T47D (cell line): ENCODE measurements around the gene LCN2.
"Not testable (repeated sequence)": the region's sequence is repeated elsewhere in the genome, so short reads cannot be mapped to it uniquely, and the experiment has no call there.

ENCODE experiments used
- DNase-seq, 2 experiments: peaks; one replicate each; pipeline versions ENCODE4 v3.0.0 to v3.0.0-alpha.2; 2011 to 2012; ENCODE audit warnings: low read depth in 1 of 2, low spot score in 1 of 2
- JUND ChIP-seq: IDR thresholded peaks from 2 replicates; pipeline ENCODE4 v1.6.1; 2012; ENCODE audit warnings: low read depth
- in situ Hi-C: cut with HindIII; loops from 2 replicates; pipeline ENCODE4 v1.10.0; 2016; ENCODE audit warnings: low sequenced_read_pairs, low pct_unique_long_range_greater_than_20kb

Gene LCN2

GRCh38 chr9:128127568-128127989 is 21.7 kb upstream of the LCN2 start, which contains the start of gene PTGES2:
Gene PTGES2 (minus strand): TSS chr9:128127729. CDS start chr9:128127717, 12 bp downstream.
- DNase-seq, result peak; percentile 48 to 94
- TF ChIP-seq JUND, result no peak
- in situ Hi-C loops, result no loop called here

DNA sequence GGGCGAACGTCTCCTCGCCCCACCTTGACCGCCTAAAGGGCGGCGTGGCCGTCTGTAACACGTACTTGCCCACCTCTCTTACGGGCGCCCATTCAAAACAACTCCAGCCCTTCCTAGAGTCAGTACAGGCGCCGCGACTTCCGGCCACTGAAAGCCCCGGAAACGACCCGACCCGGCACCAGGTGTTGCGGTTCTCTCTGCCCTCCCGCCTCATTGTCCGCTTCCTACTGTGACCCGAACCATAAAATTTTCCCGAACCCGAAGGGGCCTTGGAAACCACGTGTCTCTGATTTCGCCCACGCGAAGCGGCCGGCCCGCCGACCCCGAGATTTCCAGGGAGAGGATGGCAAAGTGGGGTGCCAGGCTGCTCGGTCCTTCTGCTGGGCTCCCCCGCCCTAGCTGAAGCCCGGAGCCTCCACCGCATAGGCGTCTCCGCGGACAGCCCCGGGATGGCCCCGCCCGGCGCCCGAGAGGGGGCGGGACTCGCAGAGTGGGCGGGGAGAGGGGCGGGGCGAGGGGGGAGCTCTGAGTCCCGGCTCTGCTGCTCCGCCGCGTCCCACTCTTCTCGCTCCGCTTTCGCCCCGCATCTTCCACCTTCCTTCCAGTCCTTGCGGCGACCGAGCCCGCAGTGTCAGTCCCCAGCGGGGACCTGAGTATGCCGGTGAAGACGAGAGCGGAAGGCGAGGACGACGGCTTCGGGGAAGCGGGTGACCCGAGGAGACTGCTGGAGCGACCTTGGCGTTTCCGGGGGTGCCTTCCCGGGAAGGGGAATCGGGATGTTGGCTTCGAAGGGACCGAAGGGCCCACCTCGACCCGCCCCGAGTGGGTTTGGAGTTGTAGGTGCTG is 21.0 kb upstream of the LCN2 start:
- no peak for TF ChIP-seq JUND
- DNase-seq, result peak; percentile 48 to 97
- in situ Hi-C loops, result no loop called here

GRCh38 chr9:128128836-128129590 is 20.2 kb upstream of the LCN2 start:
- no peak for DNase-seq
- in situ Hi-C loops, result no loop called here
- no peak for TF ChIP-seq JUND

DNA sequence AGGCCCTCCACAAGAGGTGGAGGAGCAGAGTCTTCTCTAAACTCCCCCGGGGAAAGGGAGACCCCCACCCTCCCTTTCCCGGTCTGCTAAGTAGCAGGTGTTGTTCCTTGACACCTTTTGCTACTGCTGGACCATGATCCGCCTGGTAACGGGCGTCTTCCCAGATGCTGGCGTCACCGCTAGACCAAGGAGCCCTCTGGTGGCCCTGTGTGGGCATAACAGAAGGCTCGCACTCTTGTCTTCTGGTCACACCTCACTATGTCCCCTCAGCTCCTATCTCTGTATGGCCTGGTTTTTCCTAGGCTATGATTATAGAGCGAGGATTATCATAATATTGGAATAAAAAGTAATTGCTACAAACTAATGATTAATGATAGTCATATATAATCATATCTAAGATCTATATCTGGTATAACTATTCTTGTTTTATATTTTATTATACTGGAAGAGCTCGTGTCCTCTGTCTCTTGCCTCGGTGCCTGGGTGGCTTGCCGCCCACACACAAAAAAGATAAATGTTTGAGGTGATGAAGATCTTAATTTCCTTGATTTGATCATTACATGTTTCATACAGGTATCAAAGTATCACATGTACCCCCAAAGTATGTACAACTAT is 19.2 kb upstream of the LCN2 start:
- DNase-seq, in situ Hi-C loops: not testable (repeated sequence)

DNA sequence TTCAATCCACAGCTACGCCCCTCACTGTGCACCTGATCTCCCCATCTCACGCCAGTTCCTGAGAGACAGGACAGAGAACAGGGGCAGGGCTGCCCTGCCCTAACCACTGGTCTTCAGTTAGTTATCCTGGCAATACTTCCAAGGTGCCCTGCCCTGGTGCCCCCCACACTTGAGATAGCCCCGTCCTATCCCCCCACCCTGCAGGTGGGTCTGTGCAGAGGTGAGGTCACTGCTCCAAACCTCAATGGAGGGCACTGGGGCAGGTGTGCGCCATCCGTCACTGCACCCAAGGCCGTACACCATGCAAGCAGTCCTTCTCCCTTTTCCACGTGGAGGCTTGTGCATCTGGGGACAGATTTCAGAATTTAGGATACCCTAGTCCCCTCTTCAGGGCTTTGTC is 18.6 kb upstream of the LCN2 start:
- in situ Hi-C loops, DNase-seq: not testable (repeated sequence)

- DNase-seq, in situ Hi-C loops: not testable (repeated sequence)
These were observed 17.9 kb upstream of the LCN2 start for GRCh38 chr9:128131346-128131745.

- DNase-seq, in situ Hi-C loops: not testable (repeated sequence)
These were observed 17.1 kb upstream of the LCN2 start for GRCh38 chr9:128132139-128132538.

DNA sequence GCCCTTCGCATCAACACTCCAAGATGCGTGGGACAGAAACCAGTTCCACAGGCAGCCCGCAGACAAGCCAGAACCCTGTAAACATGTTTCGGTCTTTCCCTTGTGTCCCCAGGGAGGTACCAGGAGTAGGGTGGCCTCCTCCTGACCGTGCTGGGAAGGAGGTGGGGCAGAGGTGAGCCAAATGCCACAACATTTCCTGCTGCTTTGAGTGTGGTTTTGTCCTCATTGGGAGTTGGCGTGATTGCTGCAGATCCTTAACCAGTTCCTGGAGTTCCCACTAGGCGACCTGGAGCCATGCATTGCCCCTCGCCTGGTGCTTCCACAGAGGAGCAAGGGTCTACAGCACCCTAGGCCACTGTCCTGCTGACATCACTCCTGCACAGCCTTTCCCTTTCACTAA is 13.7 kb upstream of the LCN2 start:
- DNase-seq, in situ Hi-C loops: not testable (repeated sequence)

GRCh38 chr9:128136816-128137793 is 12.1 kb upstream of the LCN2 start:
- in situ Hi-C loops, result no loop called here
- TF ChIP-seq JUND, result no peak
- DNase-seq, result no peak

DNA sequence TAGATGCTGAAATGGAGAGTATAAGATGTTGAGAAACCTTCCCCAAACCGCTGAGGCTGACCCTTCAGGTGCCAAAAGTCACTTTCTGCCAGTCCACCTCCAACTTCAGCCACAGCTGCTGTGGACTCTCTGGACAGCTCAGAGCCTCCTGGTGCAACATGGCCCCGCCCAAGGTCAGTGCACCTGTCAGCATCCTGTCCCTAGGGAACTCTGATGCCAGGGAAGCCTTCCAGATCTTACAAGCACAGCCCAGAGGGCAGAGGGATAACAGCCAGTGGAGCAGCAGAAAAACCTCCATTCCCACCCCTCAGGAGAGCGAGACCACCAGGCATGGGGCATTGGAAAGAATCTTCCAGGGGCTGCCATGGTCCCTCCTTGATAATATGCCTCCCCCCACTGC is 11.3 kb upstream of the LCN2 start:
- TF ChIP-seq JUND, result no peak
- in situ Hi-C loops, result no loop called here
- no peak for DNase-seq

- TF ChIP-seq JUND, result no peak
- no peak for DNase-seq
- in situ Hi-C loops, result no loop called here
These were observed 9.6 kb upstream of the LCN2 start for GRCh38 chr9:128139621-128140020.

DNA sequence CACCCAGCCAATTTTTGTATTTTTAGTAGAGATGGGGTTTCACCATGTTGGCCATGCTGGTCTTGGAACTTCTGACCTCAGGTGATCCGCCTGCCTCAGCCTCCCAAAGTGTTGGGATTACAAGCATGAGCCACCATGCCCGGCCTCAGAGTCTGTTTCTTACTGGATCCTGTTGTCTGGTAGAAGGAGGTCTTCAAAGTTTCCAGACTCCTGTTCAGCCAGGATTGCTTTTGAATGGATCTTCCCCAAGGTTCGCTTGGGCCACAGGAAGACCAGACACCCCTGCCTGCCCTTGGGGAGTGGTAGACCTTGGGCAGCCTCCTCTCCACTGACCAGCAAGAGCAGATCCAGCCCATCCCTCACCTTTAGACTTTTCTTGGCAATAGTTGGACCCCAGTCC is 7.6 kb upstream of the LCN2 start:
- in situ Hi-C loops, result no loop called here
- no peak for DNase-seq
- TF ChIP-seq JUND, result no peak
